Keratinocyte (primary cell): Measurements from ENCODE around the gene TMEM33. TPM values are rescaled to one million over a fixed set of nuclear protein-coding genes. Genes with fewer than 3 reads are reported as not detected.

Source experiments
- DNase-seq: peaks from one replicate; pipeline ENCODE4 v3.0.0-alpha.2; 2011; ENCODE audit warnings: low read depth, missing footprints, low spot score
- FAIRE-seq: peaks from 2 replicates; lab custom pipeline; 2011; peaks lifted over from hg19 to GRCh38; lab: Jason Lieb, UNC
- H2AFZ ChIP-seq: 2 replicates; pipeline ENCODE4 v1.6.0; 2012; ENCODE audit warnings: low read length, control low read depth, inconsistent platforms; ENCODE audit not compliant: control insufficient read depth
- H3K27ac ChIP-seq: 2 replicates; pipeline ENCODE4 v1.5.1; 2011; ENCODE audit warnings: low read length; ENCODE audit not compliant: control insufficient read depth, insufficient read depth
- H3K27me3 ChIP-seq: 3 replicates; pipeline ENCODE4 v1.6.0; 2011; ENCODE audit warnings: low read length; ENCODE audit not compliant: control insufficient read depth, insufficient read depth; ENCODE audit errors: extremely low read depth
- H3K36me3 ChIP-seq, 2 experiments: 2 replicates in 1 of 2; 3 replicates in 1 of 2; pipeline ENCODE4 v1.5.1; 2011; ENCODE audit warnings: low read length in 2 of 2, mild to moderate bottlenecking in 1 of 2; ENCODE audit not compliant: control insufficient read depth in 2 of 2, insufficient read depth in 2 of 2; ENCODE audit errors: extremely low read depth in 1 of 2
- H3K4me1 ChIP-seq: 3 replicates; pipeline ENCODE4 v1.5.1; 2011; ENCODE audit warnings: low read length; ENCODE audit not compliant: control insufficient read depth, insufficient read depth; ENCODE audit errors: extremely low read depth
- H3K4me2 ChIP-seq: 3 replicates; pipeline ENCODE4 v1.6.0; 2011; ENCODE audit warnings: low read depth, low read length; ENCODE audit not compliant: control insufficient read depth, insufficient read depth; ENCODE audit errors: extremely low read depth
- H3K4me3 ChIP-seq, 3 experiments: fragments of 200-600 bp in 1 of 3; sonication (generic) in 1 of 3; 2 replicates in 2 of 3; 3 replicates in 1 of 3; pipeline ENCODE4 v1.5.1; 2011 to 2016; ENCODE audit warnings: low read length in 3 of 3, mild to moderate bottlenecking in 3 of 3, control low read depth in 2 of 3, inconsistent platforms in 1 of 3, low read depth in 1 of 3, mixed read lengths in 1 of 3, mixed run types in 1 of 3, moderate library complexity in 1 of 3; ENCODE audit not compliant: control insufficient read depth in 2 of 3, insufficient read depth in 2 of 3; ENCODE audit errors: extremely low read depth in 1 of 3
- H3K79me2 ChIP-seq: 2 replicates; pipeline ENCODE4 v1.6.0; 2012; ENCODE audit warnings: low read length; ENCODE audit not compliant: control insufficient read depth, insufficient read depth
- H3K9ac ChIP-seq: 3 replicates; pipeline ENCODE4 v1.6.0; 2011; ENCODE audit warnings: low read length; ENCODE audit not compliant: control insufficient read depth, insufficient read depth; ENCODE audit errors: extremely low read depth
- H3K9me1 ChIP-seq: 3 replicates; pipeline ENCODE4 v1.6.0; 2011; ENCODE audit warnings: low read length; ENCODE audit not compliant: control insufficient read depth, insufficient read depth; ENCODE audit errors: extremely low read depth
- H3K9me3 ChIP-seq: 2 replicates; pipeline ENCODE4 v1.5.1; 2012; ENCODE audit warnings: low read depth, low read length; ENCODE audit not compliant: control insufficient read depth
- H4K20me1 ChIP-seq: 3 replicates; pipeline ENCODE4 v1.6.0; 2011; ENCODE audit warnings: low read length; ENCODE audit not compliant: control insufficient read depth, insufficient read depth; ENCODE audit errors: extremely low read depth
- EZH2 ChIP-seq: IDR thresholded peaks from one replicate; pipeline ENCODE4 v1.6.1; 2012; ENCODE audit warnings: inconsistent platforms, mild to moderate bottlenecking, low read length, moderate library complexity
- dilution Hi-C: fragments of 300-500 bp; cut with MboI; formaldehyde crosslinking; loops from one replicate; pipeline ENCODE4 v1.7.0; 2020; ENCODE audit warnings: low sequenced_read_pairs; ENCODE audit not compliant: extremely low pct_ligation_motif_present
- polyA plus RNA-seq, 5 experiments: library from polyadenylated mRNA; depleted of rRNA in 3 of 5; stranded (reverse) in 3 of 5; stranded (forward) in 1 of 5; unstranded in 1 of 5; fragments of >200 nt; gene quantifications; 1 replicate in 1 of 5; 2 replicates in 3 of 5; 3 replicates in 1 of 5; pipeline versions ENCODE4 v1.2.1 to v1.2.3, GENCODE V29; 2011 to 2012; ENCODE audit warnings: missing spikeins in 2 of 5, low read depth in 1 of 5, low replicate concordance in 1 of 5
- TF ChIP-seq, protein P1 (sequence below), 3 experiments: IDR thresholded peaks in 1 of 3; conservative IDR thresholded peaks in 1 of 3; optimal IDR thresholded peaks in 1 of 3; 2 replicates in 2 of 3; 3 replicates in 1 of 3; pipeline versions ENCODE3 to v1.5.1; 2011; ENCODE audit warnings: low read length in 3 of 3, mild to moderate bottlenecking in 3 of 3, moderate library complexity in 2 of 3, control low read depth in 1 of 3, inconsistent platforms in 1 of 3; ENCODE audit not compliant: insufficient read depth in 2 of 3; ENCODE audit errors: extremely low read depth in 1 of 3

The TMEM33 gene
- polyA plus RNA-seq, 1 donor (not counting 4 experiments of a cell fraction or from before 2014, with no cell fraction given): 133 TPM

DNA sequence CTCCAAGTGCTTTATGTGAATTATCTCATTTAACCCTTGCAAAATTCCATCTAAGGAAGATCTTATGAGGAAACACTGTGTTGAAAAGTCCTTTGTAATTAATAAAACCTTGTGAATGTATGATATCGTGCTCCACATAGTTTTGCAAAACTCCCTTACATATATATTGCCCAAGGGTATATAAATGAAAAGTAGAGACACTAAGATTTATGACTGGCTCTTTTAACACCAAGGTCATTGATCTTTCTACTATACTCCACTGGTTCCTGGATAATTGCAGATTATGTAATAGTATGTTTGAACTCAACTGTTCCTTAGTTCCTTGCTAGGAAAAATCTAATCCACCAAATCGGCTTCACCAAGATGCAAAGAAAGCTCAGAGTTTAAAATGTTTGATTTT is 48.0 kb upstream of the TMEM33 start:
- H4K20me1 ChIP-seq: no peaks in the 10 kb centered on the region
- TF ChIP-seq EZH2: no peak
- TF ChIP-seq, protein P1, sequence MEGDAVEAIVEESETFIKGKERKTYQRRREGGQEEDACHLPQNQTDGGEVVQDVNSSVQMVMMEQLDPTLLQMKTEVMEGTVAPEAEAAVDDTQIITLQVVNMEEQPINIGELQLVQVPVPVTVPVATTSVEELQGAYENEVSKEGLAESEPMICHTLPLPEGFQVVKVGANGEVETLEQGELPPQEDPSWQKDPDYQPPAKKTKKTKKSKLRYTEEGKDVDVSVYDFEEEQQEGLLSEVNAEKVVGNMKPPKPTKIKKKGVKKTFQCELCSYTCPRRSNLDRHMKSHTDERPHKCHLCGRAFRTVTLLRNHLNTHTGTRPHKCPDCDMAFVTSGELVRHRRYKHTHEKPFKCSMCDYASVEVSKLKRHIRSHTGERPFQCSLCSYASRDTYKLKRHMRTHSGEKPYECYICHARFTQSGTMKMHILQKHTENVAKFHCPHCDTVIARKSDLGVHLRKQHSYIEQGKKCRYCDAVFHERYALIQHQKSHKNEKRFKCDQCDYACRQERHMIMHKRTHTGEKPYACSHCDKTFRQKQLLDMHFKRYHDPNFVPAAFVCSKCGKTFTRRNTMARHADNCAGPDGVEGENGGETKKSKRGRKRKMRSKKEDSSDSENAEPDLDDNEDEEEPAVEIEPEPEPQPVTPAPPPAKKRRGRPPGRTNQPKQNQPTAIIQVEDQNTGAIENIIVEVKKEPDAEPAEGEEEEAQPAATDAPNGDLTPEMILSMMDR (optimal IDR thresholded peaks at IDR 0.05 in 1 of 3, IDR thresholded peaks at IDR 0.05 in 1 of 3, conservative IDR thresholded peaks at IDR 0.05 in 1 of 3; ENCODE audit: extremely low read depth in 1 of 3, insufficient read depth in 2 of 3, low read length in 3 of 3): no peak
- FAIRE-seq (no peak), DNase-seq (no peak)
- peaks cover 14% of the 10 kb centered on the region for H3K27me3 ChIP-seq
- H3K27ac ChIP-seq: no peak overlapping the region
- no peak overlapping the region for H2AFZ ChIP-seq
- H3K4me2 ChIP-seq: no peak overlapping the region
- no peaks in the 10 kb centered on the region for H3K4me1 ChIP-seq
- no peaks in the 10 kb centered on the region for H3K79me2 ChIP-seq
- H3K9me1 ChIP-seq: no peaks in the 10 kb centered on the region
- H3K9ac ChIP-seq: no peak overlapping the region
- dilution Hi-C loops: no loop called here
- H3K36me3 ChIP-seq: no peaks in the 10 kb centered on the region
- H3K4me3 ChIP-seq: no peak overlapping the region
- H3K9me3 ChIP-seq: no peaks in the 10 kb centered on the region

DNA sequence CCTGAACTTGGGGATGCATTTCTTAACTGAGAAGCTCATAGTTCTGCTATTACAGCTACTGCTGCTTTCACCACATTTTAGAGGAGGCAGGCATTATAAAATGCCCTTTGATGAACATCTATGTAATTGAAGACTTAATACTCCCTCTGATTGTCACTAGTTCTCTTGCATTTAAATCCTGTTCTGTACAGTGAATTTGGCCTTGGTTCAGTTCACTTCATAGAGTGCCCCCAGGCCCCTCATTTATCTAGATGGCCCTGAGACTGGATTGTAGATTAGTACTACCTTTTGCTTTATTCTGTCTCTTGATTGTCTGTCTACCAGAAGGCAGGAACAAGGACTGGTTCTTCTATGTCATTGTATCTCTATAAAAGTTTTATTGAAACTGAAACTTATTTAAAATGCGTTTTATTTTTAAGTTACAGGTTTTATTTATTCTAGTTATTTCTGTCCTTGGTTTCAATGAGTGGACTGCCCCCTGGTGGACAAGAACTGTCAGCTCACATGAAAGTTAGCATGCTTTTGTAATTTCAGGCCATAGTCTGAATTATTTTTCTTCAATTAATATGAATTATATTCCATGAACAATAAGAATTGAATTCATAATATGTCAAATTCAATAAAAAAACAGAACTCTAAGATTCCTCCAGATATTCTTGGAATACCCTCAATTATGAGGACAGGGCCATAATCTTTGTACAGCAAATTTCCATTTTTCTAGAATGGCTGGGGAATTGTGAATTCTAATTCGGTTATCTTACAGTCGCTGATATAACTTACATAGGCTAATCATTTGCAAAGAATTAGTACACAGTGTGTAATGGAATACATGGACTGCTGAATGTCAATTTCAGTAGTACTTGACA is 47.2 kb upstream of the TMEM33 start:
- Histone ChIP-seq H2AFZ (no peak overlapping the region), H3K9me1 (no peaks in the 10 kb centered on the region), H3K27ac (no peak overlapping the region), H3K36me3 (no peaks in the 10 kb centered on the region), H3K27me3 (peaks cover 12% of the 10 kb centered on the region), H3K4me2 (no peak overlapping the region), H3K9ac (no peak overlapping the region), H3K79me2 (no peaks in the 10 kb centered on the region), H3K4me1 (no peaks in the 10 kb centered on the region), H3K4me3 (no peak overlapping the region), H3K9me3 (no peaks in the 10 kb centered on the region), H4K20me1 (no peaks in the 10 kb centered on the region)
- FAIRE-seq (no peak), DNase-seq (peak; percentile 4)
- dilution Hi-C loops: no loop called here
- TF ChIP-seq, protein P1 (optimal IDR thresholded peaks at IDR 0.05 in 1 of 3, IDR thresholded peaks at IDR 0.05 in 1 of 3, conservative IDR thresholded peaks at IDR 0.05 in 1 of 3; ENCODE audit: extremely low read depth in 1 of 3, insufficient read depth in 2 of 3, low read length in 3 of 3): peak; percentile 43 to 65 (median 50)
- TF ChIP-seq EZH2: no peak
